Measurements from ENCODE around the gene ANKRD63. TPM values are rescaled to one million over a fixed set of nuclear protein-coding genes. Genes with fewer than 3 reads are reported as not detected.

Gene ANKRD63
- total and polyA plus RNA-seq, 2 of the 8 experiments (the other 6 are each of a cell fraction or from before 2014, with no cell fraction given): 0.18 to 0.26 TPM

DNA sequence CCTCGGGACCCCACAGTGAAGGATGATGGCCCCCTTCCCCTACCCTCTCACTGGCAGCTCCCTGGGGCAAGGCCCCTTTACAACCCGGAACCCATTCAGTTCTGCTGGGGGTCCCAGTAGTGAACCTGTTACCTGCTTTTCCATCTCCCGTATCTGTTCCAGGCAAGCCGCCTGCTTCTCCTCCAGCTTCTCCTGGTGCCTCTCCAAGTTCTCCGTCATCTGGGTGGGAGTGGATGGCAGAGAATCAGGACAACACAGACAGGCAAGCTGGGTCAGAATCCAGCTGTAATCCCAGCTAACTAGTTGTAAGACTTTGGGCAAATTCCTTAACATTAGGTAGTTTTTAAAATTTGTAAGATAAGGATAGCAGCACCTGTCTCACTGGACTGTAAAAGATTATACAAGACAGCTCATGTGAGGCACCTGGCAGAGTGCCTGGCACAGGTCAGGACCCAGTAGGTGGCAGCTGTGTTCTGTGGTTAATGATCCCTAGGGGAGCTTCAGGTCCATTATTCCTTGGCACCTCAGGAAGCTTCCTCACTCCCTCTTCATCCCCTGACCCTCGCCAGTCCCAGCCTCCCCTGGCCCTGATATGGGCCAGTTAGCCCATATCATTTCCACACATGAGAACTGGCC lies 6.4 kb upstream of the ANKRD63 start:
- Histone ChIP-seq H2AK5ac (ENCODE audit: low read depth, low read length) (no peak overlapping the region; the same call in 1 of the 2 replicates), H3K4me1 (replicated peaks in 1 of 4; ENCODE audit: control insufficient read depth in 3 of 4, insufficient read depth in 4 of 4, low read length in 3 of 4) (peaks cover 10 to 34% (median 22%) of the 10 kb centered on the region in 4 experiments), H2AFZ (ENCODE audit: low read length) (no peak overlapping the region), H4K5ac (ENCODE audit: insufficient read length, low read depth, low read length) (no peak overlapping the region), H2BK20ac (ENCODE audit: low read length) (no peak overlapping the region), H4K20me1 (replicated peaks in 1 of 2; ENCODE audit: control insufficient read depth in 1 of 2, insufficient read depth in 2 of 2, low read length in 2 of 2) (peaks cover 0 to 1% of the 10 kb centered on the region in 2 experiments), H2BK5ac (ENCODE audit: low read depth, low read length) (no peak overlapping the region), H3K79me1 (ENCODE audit: low read depth, low read length) (no peaks in the 10 kb centered on the region; the same call in 1 of the 2 replicates), H3K23me2 (ENCODE audit: low read depth, low read length) (peaks cover 3% of the 10 kb centered on the region; the same call in 1 of the 2 replicates), H3K23ac (ENCODE audit: insufficient read length) (no peak overlapping the region), H3K9ac (replicated peaks in 1 of 4; ENCODE audit: extremely low read depth in 1 of 4, low read depth in 3 of 4, low read length in 3 of 4) (no peak overlapping the region), H3K18ac (ENCODE audit: extremely low read depth, low read length) (no peak overlapping the region), H4K8ac (ENCODE audit: extremely low read depth, insufficient read depth, low read length) (no peak overlapping the region), H2BK120ac (replicated peaks; ENCODE audit: low read depth, low read length) (no peak overlapping the region), H3K56ac (replicated peaks; ENCODE audit: insufficient read length, low read depth, low read length) (no peak overlapping the region), H3K27ac (ENCODE audit: low read depth, low read length) (no peak overlapping the region), H3K4ac (replicated peaks; ENCODE audit: insufficient read length, low read depth, low read length) (no peak overlapping the region), H4K91ac (replicated peaks; ENCODE audit: insufficient read length, low read length) (no peak overlapping the region), H3K9me3 (ENCODE audit: insufficient read depth in 2 of 2, low read depth in 1 of 2, low read length in 1 of 2) (no peaks in the 10 kb centered on the region), H3K14ac (ENCODE audit: insufficient read length) (no peak overlapping the region), H3K27me3 (replicated peaks in 1 of 4; ENCODE audit: control insufficient read depth in 3 of 4, extremely low read depth in 1 of 4, insufficient read depth in 3 of 4, low read length in 3 of 4) (peaks cover 17 to 62% (median 42%) of the 10 kb centered on the region in 4 experiments), H2BK15ac (ENCODE audit: low read length) (no peak overlapping the region), H3K79me2 (ENCODE audit: control insufficient read depth in 1 of 2, insufficient read depth in 2 of 2, low read length in 2 of 2) (no peaks in the 10 kb centered on the region), H3K4me3 (ENCODE audit: extremely low read depth in 1 of 4, insufficient read depth in 2 of 4, low read depth in 3 of 4, low read length in 4 of 4) (no peak overlapping the region), H3K36me3 (ENCODE audit: control insufficient read depth in 2 of 4, insufficient read depth in 4 of 4, low read length in 3 of 4) (no peaks in the 10 kb centered on the region), H2BK12ac (ENCODE audit: low read depth, low read length) (no peak overlapping the region), H3K4me2 (ENCODE audit: insufficient read depth in 1 of 2, low read depth in 2 of 2, low read length in 2 of 2) (no peak overlapping the region)
- whole genome bisulfite sequencing, 2 experiments (ENCODE audit: extremely low coverage in 1 of 2, insufficient coverage in 1 of 2, insufficient read length in 1 of 2, insufficient replicate concordance in 2 of 2, low coverage in 1 of 2, low lambda C conversion rate in 2 of 2, missing lambda C conversion rate in 1 of 2): 73% methylated on average over 6 of the region's 6 CpGs; no CpG with 5 or more reads in 1 of the 2 experiments
- ChIA-PET POLR2A (ENCODE audit: partially characterized antibody) (interaction anchor here (0.5 to 5.4 kb wide), 9 partner anchors 9 to 126 kb away, joined by 3 to 46 read pairs (median 3); partner anchors contain the start of gene PLCB2), CTCF (ENCODE audit: partially characterized antibody) (interaction anchor here (0.6 to 16.2 kb wide), 12 partner anchors 14 to 196 kb away, joined by 3 to 518 read pairs (median 4); partner anchors contain the start of genes CCDC9B, INAFM2 and PLCB2)
- FAIRE-seq: no peak
- DNase-seq (ENCODE audit: low read depth in 1 of 2, low spot score in 2 of 2): no peak
- TF ChIP-seq NANOG (IDR thresholded peaks at IDR 0.05; ENCODE audit: insufficient read depth, low read depth, low read length, poor library complexity, severe bottlenecking) (no peak), POU5F1 (IDR thresholded peaks at IDR 0.05; ENCODE audit: low read depth, low read length) (no peak), TCF12 (IDR thresholded peaks at IDR 0.05; ENCODE audit: low read depth, low read length) (no peak), CHD2 (IDR thresholded peaks at IDR 0.05; ENCODE audit: low read length) (no peak), EGR1 (IDR thresholded peaks at IDR 0.05; ENCODE audit: borderline replicate concordance, low read depth, low read length) (no peak), CBX5 (IDR thresholded peaks at IDR 0.05; ENCODE audit: low read depth, low read length) (no peak), KDM4A (IDR thresholded peaks at IDR 0.05; ENCODE audit: low read depth, low read length, severe bottlenecking) (no peak), BCL11A (IDR thresholded peaks at IDR 0.05; ENCODE audit: low read depth in 2 of 2, low read length in 2 of 2) (no peak), BRCA1 (IDR thresholded peaks at IDR 0.05; ENCODE audit: low read depth, low read length) (no peak)
- TF ChIP-seq, protein P1, sequence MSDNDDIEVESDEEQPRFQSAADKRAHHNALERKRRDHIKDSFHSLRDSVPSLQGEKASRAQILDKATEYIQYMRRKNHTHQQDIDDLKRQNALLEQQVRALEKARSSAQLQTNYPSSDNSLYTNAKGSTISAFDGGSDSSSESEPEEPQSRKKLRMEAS (IDR thresholded peaks at IDR 0.05): no peak

All from H1 (cell line).